GM19351 (cell line): ENCODE measurements around the gene ZNF382.

ENCODE experiments used
- ATAC-seq: cut with Tn5 transposase; IDR thresholded peaks from one replicate; pipeline ENCODE4 v1.9.1; 2021; ENCODE audit warnings: mild to moderate bottlenecking, moderate library complexity; ENCODE audit not compliant: unreplicated experiment

Gene ZNF382

GRCh38 chr19:36674201-36674600, 69.1 kb downstream of the ZNF382 start:
- no peak for ATAC-seq

- ATAC-seq = no peak
These were observed 74.3 kb downstream of the ZNF382 start for GRCh38 chr19:36679455-36679854.
